Duodenal mucosa (tissue), 2 donors: ENCODE data around the gene GATA6.

ENCODE experiments used
- H3K27ac ChIP-seq: one replicate; pipeline ENCODE4 v1.7.0; 2013; ENCODE audit warnings: low read depth, low read length
- H3K27me3 ChIP-seq, 2 donors: one replicate each; pipeline ENCODE4 v1.7.0; 2013; ENCODE audit warnings: low read length in 2 of 2, control low read depth in 1 of 2; ENCODE audit not compliant: insufficient read depth in 2 of 2, control insufficient read depth in 1 of 2
- H3K36me3 ChIP-seq, 2 donors: one replicate each; pipeline ENCODE4 v1.7.0; 2013; ENCODE audit warnings: low read length in 2 of 2, control low read depth in 1 of 2; ENCODE audit not compliant: insufficient read depth in 2 of 2, control insufficient read depth in 1 of 2
- H3K4me1 ChIP-seq, 2 donors: one replicate each; pipeline ENCODE4 v1.7.0; 2013; ENCODE audit warnings: low read length in 2 of 2, control low read depth in 1 of 2; ENCODE audit not compliant: insufficient read depth in 2 of 2, control insufficient read depth in 1 of 2
- H3K4me3 ChIP-seq, 2 donors: one replicate each; pipeline ENCODE4 v1.7.0; 2013; ENCODE audit warnings: low read length in 2 of 2, low read depth in 1 of 2
- H3K9ac ChIP-seq, 2 donors: one replicate each; pipeline ENCODE4 v1.7.0; 2013; ENCODE audit warnings: low read length in 2 of 2, low read depth in 1 of 2
- H3K9me3 ChIP-seq, 2 donors: one replicate each; pipeline ENCODE4 v1.7.0; 2013; ENCODE audit warnings: low read length in 2 of 2, control low read depth in 1 of 2; ENCODE audit not compliant: control insufficient read depth in 1 of 2

GATA6 gene

GRCh38 chr18:22149710-22150109 lies 19.7 kb upstream of the GATA6 start:
- H3K36me3 ChIP-seq, result no peaks in the 10 kb centered on the region
- H3K27ac ChIP-seq, result no peak overlapping the region
- no peak overlapping the region for H3K4me3 ChIP-seq
- H3K27me3 ChIP-seq, result no peaks in the 10 kb centered on the region
- no peaks in the 10 kb centered on the region for H3K9me3 ChIP-seq
- no peak overlapping the region for H3K9ac ChIP-seq
- H3K4me1 ChIP-seq, result no peaks in the 10 kb centered on the region

DNA sequence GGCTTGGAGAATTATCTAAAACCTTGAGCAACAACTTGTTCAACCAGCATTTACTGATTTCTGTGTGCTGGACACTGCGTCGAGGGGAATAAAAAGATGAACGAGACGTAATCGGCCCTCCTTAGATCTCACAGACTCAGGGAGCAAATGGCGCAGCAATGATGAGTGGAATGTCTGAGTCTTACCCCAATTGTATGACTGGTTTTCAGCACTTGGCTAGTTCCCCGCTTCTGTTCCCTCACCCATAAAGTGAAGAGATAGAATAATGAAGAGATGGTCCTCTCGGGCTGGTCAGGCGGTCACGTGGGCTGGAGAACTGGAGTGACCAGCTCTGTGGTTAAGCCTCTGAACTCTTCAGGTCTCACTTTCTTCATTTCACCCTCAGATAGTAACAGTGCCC lies 17.3 kb upstream of the GATA6 start:
- H3K27me3 ChIP-seq, result no peaks in the 10 kb centered on the region
- no peak overlapping the region for H3K4me3 ChIP-seq
- H3K27ac ChIP-seq, result no peak overlapping the region
- H3K36me3 ChIP-seq, result no peaks in the 10 kb centered on the region
- H3K4me1 ChIP-seq, result no peaks in the 10 kb centered on the region
- no peak overlapping the region for H3K9ac ChIP-seq
- no peaks in the 10 kb centered on the region for H3K9me3 ChIP-seq

- H3K27ac ChIP-seq, result no peak overlapping the region
- H3K36me3 ChIP-seq, result no peaks in the 10 kb centered on the region
- no peak overlapping the region for H3K9ac ChIP-seq
- H3K9me3 ChIP-seq, result no peaks in the 10 kb centered on the region
- H3K4me1 ChIP-seq, result no peaks in the 10 kb centered on the region
- no peaks in the 10 kb centered on the region for H3K27me3 ChIP-seq
- H3K4me3 ChIP-seq, result no peak overlapping the region
Observed at GRCh38 chr18:22153428-22153827, 16.0 kb upstream of the GATA6 start.

DNA sequence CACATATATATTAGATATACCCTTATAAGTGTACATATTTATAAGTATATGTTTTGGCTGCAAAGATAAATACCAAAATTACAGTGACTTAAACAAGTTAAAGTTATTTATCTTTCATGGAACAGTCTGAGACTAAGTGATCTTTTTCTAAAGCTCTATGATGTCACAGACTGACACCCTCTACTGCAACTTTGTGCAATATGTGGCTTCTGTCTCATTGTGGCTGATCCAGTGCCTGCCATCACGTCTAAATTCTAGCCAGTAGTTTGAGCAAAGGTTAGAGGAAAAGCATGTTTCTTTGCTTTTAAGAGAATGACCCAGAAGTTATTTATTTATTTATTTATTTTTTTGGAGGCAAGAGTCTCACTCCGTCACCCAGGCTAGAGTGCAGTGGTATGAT lies 13.8 kb upstream of the GATA6 start:
- H3K9ac ChIP-seq, result no peak overlapping the region
- H3K4me1 ChIP-seq, result no peaks in the 10 kb centered on the region
- no peaks in the 10 kb centered on the region for H3K27me3 ChIP-seq
- no peak overlapping the region for H3K27ac ChIP-seq
- no peak overlapping the region for H3K4me3 ChIP-seq
- no peaks in the 10 kb centered on the region for H3K9me3 ChIP-seq
- no peaks in the 10 kb centered on the region for H3K36me3 ChIP-seq

- H3K27me3 ChIP-seq, result peaks cover 5% of the 10 kb centered on the region in 2 donors
Observed at GRCh38 chr18:22159014-22159413, 10.4 kb upstream of the GATA6 start.

GRCh38 chr18:22161090-22161489 lies 8.3 kb upstream of the GATA6 start:
- H3K27me3 ChIP-seq, result peaks cover 5 to 14% of the 10 kb centered on the region in 2 donors
- no peak overlapping the region for H3K9ac ChIP-seq
- no peaks in the 10 kb centered on the region for H3K36me3 ChIP-seq
- no peaks in the 10 kb centered on the region for H3K9me3 ChIP-seq
- no peak overlapping the region for H3K4me3 ChIP-seq
- H3K27ac ChIP-seq, result no peak overlapping the region
- H3K4me1 ChIP-seq, result peaks cover 8 to 11% of the 10 kb centered on the region in 2 donors

More at GRCh38 chr18:22159014-22159413, 10.4 kb upstream of the GATA6 start:
- H3K36me3 ChIP-seq, result no peaks in the 10 kb centered on the region
- H3K4me1 ChIP-seq, result peaks cover under 1 to 4% of the 10 kb centered on the region in 2 donors
- H3K4me3 ChIP-seq, result no peak overlapping the region
- H3K9ac ChIP-seq, result no peak overlapping the region
- no peaks in the 10 kb centered on the region for H3K9me3 ChIP-seq
- H3K27ac ChIP-seq, result no peak overlapping the region

DNA sequence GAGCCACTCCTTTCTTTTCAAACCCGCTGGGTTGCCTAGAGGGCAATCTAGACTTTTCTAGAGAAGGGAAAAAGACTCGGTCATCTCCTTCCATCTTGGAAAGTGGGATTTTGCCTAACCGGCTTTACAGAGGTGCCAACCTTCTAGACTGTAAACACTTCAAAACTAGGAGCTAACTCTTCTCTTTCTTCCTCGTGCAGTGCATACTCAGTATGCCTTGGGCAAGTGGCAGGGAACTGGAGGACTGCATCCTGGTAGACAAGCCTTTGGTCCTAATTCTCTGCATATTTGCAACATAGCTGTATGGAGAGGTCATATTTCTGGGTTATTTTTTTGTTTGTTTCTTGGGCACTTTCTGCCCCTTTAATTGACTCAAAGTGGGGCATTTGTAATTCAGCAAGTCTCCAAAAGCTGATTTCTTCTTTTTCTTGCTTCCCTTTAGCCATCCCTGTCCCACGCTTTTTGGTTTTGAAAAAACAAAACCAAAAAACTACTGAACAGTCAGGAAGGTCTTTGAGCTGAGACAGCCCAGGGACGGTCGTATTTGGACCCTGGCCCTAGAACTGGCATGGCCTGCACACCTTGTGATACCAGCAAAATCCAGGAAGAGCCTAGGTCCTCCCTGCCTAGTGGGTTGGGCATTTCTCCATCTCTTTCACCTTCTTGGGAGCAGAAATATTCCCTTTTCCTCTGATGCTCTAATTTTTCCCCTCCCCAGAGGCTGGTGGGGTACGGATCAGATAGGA lies 5.8 kb upstream of the GATA6 start:
- Histone ChIP-seq H3K4me1 (peaks cover 8 to 11% of the 10 kb centered on the region in 2 donors), H3K9ac (no peak overlapping the region), H3K36me3 (no peaks in the 10 kb centered on the region), H3K9me3 (no peaks in the 10 kb centered on the region), H3K27me3 (peaks cover 17 to 27% of the 10 kb centered on the region in 2 donors), H3K4me3 (no peak overlapping the region), H3K27ac (no peak overlapping the region)

DNA sequence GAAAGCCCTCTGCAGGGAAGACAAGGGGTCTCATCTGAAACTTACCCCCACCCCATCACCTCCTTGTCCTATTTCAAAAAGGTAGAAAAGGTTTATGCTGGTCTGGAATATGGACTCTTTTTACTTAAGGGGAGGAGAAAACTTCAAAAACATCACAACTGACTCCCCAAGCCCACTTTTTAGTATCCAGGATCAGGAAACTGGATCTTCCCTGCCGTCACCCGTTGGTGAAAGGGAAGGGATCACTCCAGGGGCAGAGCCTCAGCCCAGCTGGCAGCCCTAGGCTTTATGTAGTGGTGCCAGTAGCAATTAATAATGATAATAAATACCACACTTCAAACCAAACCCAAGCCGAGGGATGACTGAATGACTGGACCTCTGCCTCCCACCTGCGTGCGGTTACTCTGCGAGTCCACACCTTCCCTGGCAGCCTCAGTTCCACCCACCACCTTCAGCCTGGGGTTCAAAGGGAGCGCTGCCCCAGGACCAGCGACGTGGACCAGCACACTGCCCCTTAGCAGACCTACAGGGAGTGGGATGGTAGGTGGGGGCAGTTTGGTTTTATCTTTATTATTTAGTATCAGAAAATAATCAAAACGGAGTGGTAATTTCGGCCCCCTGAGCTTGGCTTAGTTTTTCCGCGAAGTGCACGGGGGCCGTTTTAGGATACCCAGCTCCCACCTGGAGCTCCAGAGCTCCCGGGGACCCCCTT lies 4.9 kb upstream of the GATA6 start:
- Histone ChIP-seq H3K27me3 (peaks cover 18 to 27% of the 10 kb centered on the region in 2 donors), H3K9me3 (no peaks in the 10 kb centered on the region), H3K9ac (peak overlapping the region; percentile 54 to 90), H3K4me3 (peak overlapping the region; percentile 62 to 66), H3K36me3 (no peaks in the 10 kb centered on the region), H3K27ac (no peak overlapping the region), H3K4me1 (peaks cover 8 to 11% of the 10 kb centered on the region in 2 donors)

GRCh38 chr18:22165049-22165602 lies 4.3 kb upstream of the GATA6 start:
- H3K27me3 ChIP-seq, result peaks cover 18 to 27% of the 10 kb centered on the region in 2 donors
- H3K9me3 ChIP-seq, result no peaks in the 10 kb centered on the region
- no peaks in the 10 kb centered on the region for H3K36me3 ChIP-seq
- H3K27ac ChIP-seq, result no peak overlapping the region
- H3K4me1 ChIP-seq, result peaks cover 8 to 11% of the 10 kb centered on the region in 2 donors
- peak overlapping the region; percentile 54 to 90 for H3K9ac ChIP-seq
- peak overlapping the region; percentile 62 to 66 for H3K4me3 ChIP-seq

DNA sequence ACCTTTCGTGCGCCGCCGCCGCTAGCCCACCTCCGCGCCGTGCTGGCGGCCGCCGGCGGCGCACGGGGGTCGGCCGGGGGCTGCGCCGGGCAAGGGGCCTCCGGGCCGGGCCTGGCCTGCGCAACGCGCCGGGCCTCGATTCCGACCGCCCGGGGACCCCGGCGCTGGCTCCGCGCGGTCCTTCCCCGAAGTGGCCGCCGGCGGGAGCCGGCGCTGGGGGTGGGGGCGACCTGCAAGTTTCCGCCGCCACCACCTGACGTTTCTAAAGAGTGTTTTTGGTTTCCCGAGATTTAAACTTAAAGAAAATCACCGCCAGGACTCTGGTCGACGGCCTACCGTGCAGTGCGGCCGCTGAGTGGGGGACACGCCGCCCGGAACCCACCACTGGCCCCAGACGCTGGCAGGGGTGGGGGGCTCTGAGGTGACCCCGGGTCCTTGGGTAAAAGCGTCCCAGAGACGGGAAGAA lies 3.8 kb upstream of the GATA6 start:
- H3K27ac ChIP-seq, result no peak overlapping the region
- H3K9me3 ChIP-seq, result no peaks in the 10 kb centered on the region
- H3K27me3 ChIP-seq, result peaks cover 18 to 27% of the 10 kb centered on the region in 2 donors
- H3K9ac ChIP-seq, result peak overlapping the region; percentile 80 to 90
- peak overlapping the region; percentile 85 to 89 for H3K4me3 ChIP-seq
- no peaks in the 10 kb centered on the region for H3K36me3 ChIP-seq
- peaks cover 8 to 11% of the 10 kb centered on the region in 2 donors for H3K4me1 ChIP-seq
